ENCODE results near the gene MGME1. TPM values are rescaled to one million over a fixed set of nuclear protein-coding genes. Genes with fewer than 3 reads are reported as not detected.

Gene MGME1
- total RNA-seq, 4 donors from 2014 or later, result 3.3 to 18.5 (median 5.8) TPM

DNA sequence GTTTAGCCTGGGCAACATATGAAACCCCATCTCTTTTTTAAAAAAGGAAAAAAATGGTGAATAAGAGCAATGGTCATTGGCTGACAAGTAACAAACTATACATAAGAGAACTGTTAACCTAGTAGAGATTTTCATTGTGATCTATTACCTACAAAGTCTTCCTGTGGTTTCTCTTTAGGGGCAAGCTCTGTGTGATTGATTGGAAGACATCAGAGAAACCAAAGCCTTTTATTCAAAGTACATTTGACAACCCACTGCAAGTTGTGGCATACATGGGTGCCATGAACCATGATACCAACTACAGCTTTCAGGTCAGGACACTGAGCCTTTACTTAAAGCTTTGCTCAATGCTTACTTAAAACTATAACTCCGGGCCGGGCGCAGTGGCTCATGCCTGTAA lies 19.2 kb downstream of the MGME1 start:
- Histone ChIP-seq H3K4me1 (no peaks in the 10 kb centered on the region), H3K36me3 (no peaks in the 10 kb centered on the region), H3K9me3 (no peaks in the 10 kb centered on the region), H3K27ac (no peak overlapping the region), H3K27me3 (no peaks in the 10 kb centered on the region), H3K4me3 (no peak overlapping the region)
- intact Hi-C loops (cut with DNase I; ENCODE audit: low total_unique reads), result no loop called here
- no peak for DNase-seq
- TF ChIP-seq POLR2A (IDR thresholded peaks at IDR 0.05), result no peak
- TF ChIP-seq, protein P1, sequence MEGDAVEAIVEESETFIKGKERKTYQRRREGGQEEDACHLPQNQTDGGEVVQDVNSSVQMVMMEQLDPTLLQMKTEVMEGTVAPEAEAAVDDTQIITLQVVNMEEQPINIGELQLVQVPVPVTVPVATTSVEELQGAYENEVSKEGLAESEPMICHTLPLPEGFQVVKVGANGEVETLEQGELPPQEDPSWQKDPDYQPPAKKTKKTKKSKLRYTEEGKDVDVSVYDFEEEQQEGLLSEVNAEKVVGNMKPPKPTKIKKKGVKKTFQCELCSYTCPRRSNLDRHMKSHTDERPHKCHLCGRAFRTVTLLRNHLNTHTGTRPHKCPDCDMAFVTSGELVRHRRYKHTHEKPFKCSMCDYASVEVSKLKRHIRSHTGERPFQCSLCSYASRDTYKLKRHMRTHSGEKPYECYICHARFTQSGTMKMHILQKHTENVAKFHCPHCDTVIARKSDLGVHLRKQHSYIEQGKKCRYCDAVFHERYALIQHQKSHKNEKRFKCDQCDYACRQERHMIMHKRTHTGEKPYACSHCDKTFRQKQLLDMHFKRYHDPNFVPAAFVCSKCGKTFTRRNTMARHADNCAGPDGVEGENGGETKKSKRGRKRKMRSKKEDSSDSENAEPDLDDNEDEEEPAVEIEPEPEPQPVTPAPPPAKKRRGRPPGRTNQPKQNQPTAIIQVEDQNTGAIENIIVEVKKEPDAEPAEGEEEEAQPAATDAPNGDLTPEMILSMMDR (IDR thresholded peaks at IDR 0.05), result no peak

DNA sequence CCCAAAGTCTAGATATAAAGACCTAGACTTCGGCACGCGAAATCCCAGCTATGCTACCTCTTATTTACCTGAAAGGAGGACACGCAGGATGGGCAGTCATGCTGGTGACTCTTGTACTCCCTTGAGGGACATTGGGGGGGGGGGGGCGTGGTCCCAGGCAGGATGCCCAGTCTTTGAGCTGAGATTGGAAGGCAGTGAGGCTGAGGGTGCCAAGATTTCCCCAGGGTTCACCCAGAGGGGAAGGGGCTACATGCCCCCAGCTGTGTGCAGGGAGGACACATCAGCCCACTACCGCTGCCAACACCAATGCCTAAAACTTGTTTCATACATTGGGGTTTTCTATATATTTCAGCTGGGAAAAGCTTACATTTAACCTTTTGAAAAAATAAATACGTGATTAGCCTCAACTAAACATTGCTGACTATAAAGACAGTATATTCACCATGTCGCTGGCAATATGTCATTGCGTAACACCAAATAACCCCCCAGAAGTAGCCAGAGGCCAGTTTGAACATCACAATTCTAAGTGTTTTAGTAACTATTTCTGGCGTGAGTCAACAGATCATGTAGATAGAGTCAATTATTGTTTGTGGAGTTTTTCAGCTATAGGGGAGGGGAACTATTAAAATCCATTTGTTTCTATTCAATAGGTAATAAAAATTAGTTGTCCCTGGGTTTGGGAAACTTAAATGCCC lies 21.6 kb downstream of the MGME1 start:
- Histone ChIP-seq H3K4me3 (no peak overlapping the region), H3K36me3 (no peaks in the 10 kb centered on the region), H3K27ac (no peak overlapping the region), H3K27me3 (no peaks in the 10 kb centered on the region), H3K9me3 (no peaks in the 10 kb centered on the region), H3K4me1 (no peaks in the 10 kb centered on the region)
- DNase-seq, result no peak
- no peak for TF ChIP-seq POLR2A (IDR thresholded peaks at IDR 0.05)
- TF ChIP-seq, protein P1 (IDR thresholded peaks at IDR 0.05), result no peak
- intact Hi-C loops (cut with DNase I; ENCODE audit: low total_unique reads), result no loop called here

DNA sequence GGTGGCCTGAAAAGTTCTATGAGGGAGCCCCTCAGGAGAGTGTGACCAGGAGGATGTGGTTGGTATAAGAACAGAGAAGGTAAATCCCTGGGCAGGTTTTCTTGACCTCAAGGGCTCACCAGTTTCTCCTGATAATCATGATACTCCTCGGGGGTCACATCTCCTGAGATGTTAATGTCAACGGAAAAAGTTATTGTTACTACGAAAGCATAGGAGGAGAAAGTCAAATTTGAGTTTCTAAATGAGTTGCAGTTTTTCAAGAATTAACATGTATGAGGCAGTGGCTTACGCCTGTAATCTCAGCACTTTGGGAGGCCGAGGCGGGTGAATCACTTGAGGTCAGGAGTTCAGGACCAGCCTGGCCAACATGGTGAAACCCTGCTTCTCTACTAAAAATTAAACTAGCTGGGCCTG lies 23.4 kb downstream of the MGME1 start:
- Histone ChIP-seq H3K4me1 (no peaks in the 10 kb centered on the region), H3K36me3 (no peaks in the 10 kb centered on the region), H3K27me3 (no peaks in the 10 kb centered on the region), H3K27ac (no peak overlapping the region), H3K9me3 (no peaks in the 10 kb centered on the region), H3K4me3 (no peak overlapping the region)
- DNase-seq, result no peak
- TF ChIP-seq, protein P1 (IDR thresholded peaks at IDR 0.05), result no peak
- TF ChIP-seq POLR2A (IDR thresholded peaks at IDR 0.05), result no peak
- intact Hi-C loops (cut with DNase I; ENCODE audit: low total_unique reads), result no loop called here

DNA sequence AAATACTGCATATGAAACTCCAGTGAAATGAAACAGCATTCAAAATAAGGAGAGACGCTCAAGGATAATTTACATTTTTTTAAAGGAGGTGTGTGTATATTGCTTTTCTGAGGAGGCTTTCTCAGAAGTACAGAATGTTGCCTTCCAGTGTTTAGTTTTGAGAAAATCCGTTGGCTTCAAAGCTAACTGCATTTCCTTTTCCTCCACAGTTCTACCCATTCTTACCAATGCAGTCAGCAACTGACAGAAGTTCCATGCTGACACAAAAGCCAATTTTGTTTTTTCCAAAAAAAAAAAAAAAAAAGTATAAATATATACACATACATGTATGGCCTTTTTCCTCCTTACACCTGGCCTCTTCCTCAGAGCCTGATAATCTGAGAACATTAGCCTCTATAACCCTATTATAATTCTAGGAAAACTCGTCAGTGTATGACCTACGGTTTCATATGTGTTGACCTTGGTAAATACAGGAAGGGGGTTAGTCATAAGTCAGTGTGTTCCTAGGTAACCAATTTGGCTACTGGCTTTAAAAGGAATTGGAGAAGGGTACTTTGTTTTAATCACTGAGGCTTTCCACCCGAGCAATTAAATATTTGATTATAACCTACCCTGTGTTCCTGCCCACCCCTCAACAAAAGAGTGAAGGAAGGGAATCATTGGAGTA lies 24.2 kb downstream of the MGME1 start:
- Histone ChIP-seq H3K9me3 (no peaks in the 10 kb centered on the region), H3K4me1 (no peaks in the 10 kb centered on the region), H3K36me3 (no peaks in the 10 kb centered on the region), H3K27ac (no peak overlapping the region), H3K27me3 (no peaks in the 10 kb centered on the region), H3K4me3 (no peak overlapping the region)
- intact Hi-C loops (cut with DNase I; ENCODE audit: low total_unique reads), result no loop called here
- no peak for TF ChIP-seq POLR2A (IDR thresholded peaks at IDR 0.05)
- TF ChIP-seq, protein P1 (IDR thresholded peaks at IDR 0.05), result no peak
- DNase-seq, result no peak

DNA sequence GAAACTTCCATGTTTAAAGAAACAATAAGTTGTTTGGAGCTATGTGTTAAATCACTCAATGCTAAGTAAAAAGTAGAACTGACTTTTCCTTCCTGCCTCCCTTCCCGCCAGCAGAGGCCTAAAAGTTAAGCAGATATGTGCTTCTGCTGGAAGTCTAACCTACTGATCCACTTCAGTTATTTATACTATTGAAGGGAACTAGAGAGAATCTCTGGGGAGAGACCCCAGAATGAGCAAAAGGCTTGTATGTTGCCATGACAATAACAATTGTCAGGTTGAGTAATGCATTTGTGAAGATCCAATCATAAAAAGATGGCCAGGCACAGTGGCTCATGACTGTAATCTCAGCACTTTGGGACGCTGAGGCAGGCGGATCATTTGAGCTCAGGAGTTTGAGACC lies 24.7 kb downstream of the MGME1 start:
- Histone ChIP-seq H3K4me3 (no peak overlapping the region), H3K27ac (no peak overlapping the region), H3K4me1 (no peaks in the 10 kb centered on the region), H3K9me3 (no peaks in the 10 kb centered on the region), H3K36me3 (no peaks in the 10 kb centered on the region), H3K27me3 (no peaks in the 10 kb centered on the region)
- TF ChIP-seq, protein P1 (IDR thresholded peaks at IDR 0.05), result no peak
- no peak for TF ChIP-seq POLR2A (IDR thresholded peaks at IDR 0.05)
- no peak for DNase-seq
- intact Hi-C loops (cut with DNase I; ENCODE audit: low total_unique reads), result no loop called here

Measured in uterus (tissue), 4 donors.